ENCODE data around the gene C4orf54. TPM values are rescaled to one million over a fixed set of nuclear protein-coding genes. Genes with fewer than 3 reads are reported as not detected.

C4orf54 gene
- total and polyA plus RNA-seq, 10 of the 15 experiments (the other 5 are each of a cell fraction or from before 2014, with no cell fraction given): 0.01 TPM; not detected in 9

GRCh38 chr4:99612281-99612680, 45.3 kb downstream of the C4orf54 start (continued):
- TF ChIP-seq ZBTB4 (CRISPR knock-in tag; IDR thresholded peaks at IDR 0.05) (no peak), SPI1 (IDR thresholded peaks at IDR 0.05; ENCODE audit: borderline replicate concordance, insufficient read depth, low read depth, low read length) (no peak), BCL3 (IDR thresholded peaks at IDR 0.05; ENCODE audit: borderline replicate concordance, insufficient read depth, low read depth, low read length, poor library complexity, severe bottlenecking) (no peak), KLF5 (IDR thresholded peaks at IDR 0.05; ENCODE audit: partially characterized antibody) (no peak), BACH1 (IDR thresholded peaks at IDR 0.05; ENCODE audit: borderline replicate concordance) (no peak), STAT1 (conservative IDR thresholded peaks at IDR 0.05) (no peak), E2F8 (IDR thresholded peaks at IDR 0.05; ENCODE audit: low read depth, partially characterized antibody) (no peak), CBX5 (IDR thresholded peaks at IDR 0.05; ENCODE audit: low read depth) (no peak), HCFC1 (IDR thresholded peaks at IDR 0.05; ENCODE audit: low read length) (no peak), SMARCA5 (IDR thresholded peaks at IDR 0.05) (no peak), SREBF2 (IDR thresholded peaks at IDR 0.05; ENCODE audit: low read length) (no peak)
- TF ChIP-seq, protein P1, sequence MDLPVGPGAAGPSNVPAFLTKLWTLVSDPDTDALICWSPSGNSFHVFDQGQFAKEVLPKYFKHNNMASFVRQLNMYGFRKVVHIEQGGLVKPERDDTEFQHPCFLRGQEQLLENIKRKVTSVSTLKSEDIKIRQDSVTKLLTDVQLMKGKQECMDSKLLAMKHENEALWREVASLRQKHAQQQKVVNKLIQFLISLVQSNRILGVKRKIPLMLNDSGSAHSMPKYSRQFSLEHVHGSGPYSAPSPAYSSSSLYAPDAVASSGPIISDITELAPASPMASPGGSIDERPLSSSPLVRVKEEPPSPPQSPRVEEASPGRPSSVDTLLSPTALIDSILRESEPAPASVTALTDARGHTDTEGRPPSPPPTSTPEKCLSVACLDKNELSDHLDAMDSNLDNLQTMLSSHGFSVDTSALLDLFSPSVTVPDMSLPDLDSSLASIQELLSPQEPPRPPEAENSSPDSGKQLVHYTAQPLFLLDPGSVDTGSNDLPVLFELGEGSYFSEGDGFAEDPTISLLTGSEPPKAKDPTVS (IDR thresholded peaks at IDR 0.05; ENCODE audit: low read depth, low read length): no peak
